GM19452 (cell line): ENCODE data around the gene BIN1.

Source experiments
- ATAC-seq: cut with Tn5 transposase; IDR thresholded peaks from one replicate; pipeline ENCODE4 v1.9.1; 2021; ENCODE audit not compliant: unreplicated experiment

BIN1 gene

GRCh38 chr2:127104881-127105655 lies 1.9 kb downstream of the BIN1 start:
- no peak for ATAC-seq

DNA sequence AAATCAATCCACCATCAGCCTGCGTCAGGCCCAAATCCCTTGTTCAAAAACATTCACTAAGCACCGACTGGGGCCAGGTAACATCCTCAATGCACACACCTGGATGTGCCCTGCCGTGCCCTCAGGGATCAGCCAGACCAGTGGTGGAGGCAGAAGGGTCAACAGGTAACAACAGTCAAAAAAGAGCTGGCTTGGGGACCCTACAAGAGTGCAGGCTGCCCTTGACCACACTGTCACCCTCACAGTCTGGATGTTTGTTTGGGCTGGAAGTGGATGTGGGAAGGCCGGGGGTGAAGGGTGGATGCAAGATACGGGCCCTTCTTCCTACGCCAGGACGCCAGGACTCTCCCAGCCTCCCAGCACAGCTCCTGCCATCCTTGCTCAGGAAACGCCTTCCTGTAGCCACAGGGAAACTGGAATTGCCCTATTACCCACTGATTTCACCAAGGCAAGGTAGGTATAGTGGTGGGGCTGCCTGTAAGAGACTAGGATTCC lies 2.7 kb downstream of the BIN1 start:
- ATAC-seq, result no peak

DNA sequence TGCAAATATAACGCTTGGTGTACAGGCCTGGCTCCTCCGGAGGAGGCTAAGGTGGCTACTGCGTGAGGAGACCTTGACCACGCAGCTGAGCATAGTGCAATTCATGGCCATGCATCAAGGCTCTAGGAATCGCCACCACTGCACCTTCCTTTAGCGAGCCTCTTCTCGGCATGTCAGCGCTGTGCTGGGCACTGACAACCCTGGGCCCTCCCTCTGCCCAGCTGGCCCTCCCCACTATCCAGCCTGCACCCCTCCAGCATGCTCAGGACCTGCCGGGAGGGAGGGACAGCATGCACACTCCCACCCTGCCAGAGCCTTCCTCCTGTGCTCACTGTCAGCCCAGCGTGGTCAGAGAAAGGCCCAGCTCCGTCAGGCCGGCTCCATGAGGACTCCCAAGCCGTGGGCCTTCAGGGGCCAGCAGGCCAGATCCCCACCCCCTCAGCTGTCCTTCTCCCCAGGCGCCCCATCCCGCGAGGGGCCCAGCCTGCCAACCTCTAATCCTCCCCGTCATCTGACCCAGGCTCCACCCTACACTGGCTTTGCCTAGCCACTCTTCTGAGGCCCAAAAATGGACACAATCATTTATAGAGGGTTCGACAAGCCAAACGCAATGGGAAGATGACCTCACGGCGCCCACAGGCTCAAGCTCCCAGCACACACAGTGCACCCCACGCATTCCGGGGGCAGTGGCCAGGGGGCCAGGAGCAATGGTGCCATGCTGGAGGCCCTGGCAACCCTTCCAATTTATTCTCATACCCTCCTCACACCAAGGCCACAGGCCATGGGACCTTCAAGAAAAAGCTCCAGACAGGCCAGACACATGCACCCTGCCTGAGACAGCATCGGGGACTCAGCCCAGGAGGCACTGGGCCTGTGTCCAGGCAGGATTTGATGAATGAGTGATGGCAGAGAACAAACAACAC lies 3.5 kb downstream of the BIN1 start:
- ATAC-seq, result no peak

- no peak for ATAC-seq
These were observed 4.3 kb downstream of the BIN1 start for GRCh38 chr2:127102521-127103242.

GRCh38 chr2:127101756-127102477 lies 5.0 kb downstream of the BIN1 start:
- ATAC-seq, result no peak

DNA sequence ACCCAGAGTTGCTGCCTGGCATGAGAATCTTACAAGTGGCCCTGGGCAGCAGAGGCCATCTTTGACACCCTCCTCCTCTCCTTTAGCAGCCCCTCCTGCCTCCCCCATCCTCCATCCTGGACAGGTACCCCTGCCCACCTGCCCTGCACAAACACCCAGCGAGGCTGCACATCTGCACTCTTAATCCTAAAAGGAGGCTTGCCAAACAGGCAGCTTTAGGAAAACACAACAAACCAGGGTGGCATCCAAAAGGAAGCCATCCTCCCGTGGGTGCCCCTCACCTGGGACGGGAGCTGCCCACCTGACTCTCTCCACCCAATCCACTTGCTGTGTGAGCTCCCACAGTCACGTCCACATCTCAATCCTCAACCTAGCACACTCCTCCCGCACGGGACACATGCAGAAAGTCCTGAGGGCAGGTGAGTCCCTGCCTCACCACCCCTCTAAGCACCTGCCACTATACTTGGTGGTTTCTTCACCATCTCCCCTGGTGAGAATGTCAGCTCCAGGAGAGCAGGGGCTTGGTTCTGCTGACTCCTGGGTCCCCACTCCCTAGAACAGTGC lies 5.8 kb downstream of the BIN1 start:
- no peak for ATAC-seq

- no peak for ATAC-seq
These were observed 6.5 kb downstream of the BIN1 start for GRCh38 chr2:127100251-127101047.

GRCh38 chr2:127098711-127099110 lies 8.2 kb downstream of the BIN1 start:
- ATAC-seq, result no peak

GRCh38 chr2:127097841-127098651 lies 8.9 kb downstream of the BIN1 start:
- no peak for ATAC-seq

DNA sequence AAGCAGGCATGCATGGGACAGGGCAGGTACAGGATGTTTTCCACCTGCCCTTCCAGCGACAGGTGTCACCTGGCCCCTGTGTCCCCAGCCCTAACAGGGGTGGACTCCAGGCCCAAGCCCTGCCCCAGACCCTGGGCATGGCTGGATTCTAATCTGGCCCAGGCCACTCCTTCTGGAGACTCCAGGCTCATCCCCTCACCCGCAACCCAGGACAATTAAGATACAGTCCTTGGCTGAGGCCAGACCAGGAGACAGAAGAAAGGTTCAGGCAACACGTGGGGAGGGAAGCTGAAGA lies 9.5 kb downstream of the BIN1 start:
- ATAC-seq, result no peak

DNA sequence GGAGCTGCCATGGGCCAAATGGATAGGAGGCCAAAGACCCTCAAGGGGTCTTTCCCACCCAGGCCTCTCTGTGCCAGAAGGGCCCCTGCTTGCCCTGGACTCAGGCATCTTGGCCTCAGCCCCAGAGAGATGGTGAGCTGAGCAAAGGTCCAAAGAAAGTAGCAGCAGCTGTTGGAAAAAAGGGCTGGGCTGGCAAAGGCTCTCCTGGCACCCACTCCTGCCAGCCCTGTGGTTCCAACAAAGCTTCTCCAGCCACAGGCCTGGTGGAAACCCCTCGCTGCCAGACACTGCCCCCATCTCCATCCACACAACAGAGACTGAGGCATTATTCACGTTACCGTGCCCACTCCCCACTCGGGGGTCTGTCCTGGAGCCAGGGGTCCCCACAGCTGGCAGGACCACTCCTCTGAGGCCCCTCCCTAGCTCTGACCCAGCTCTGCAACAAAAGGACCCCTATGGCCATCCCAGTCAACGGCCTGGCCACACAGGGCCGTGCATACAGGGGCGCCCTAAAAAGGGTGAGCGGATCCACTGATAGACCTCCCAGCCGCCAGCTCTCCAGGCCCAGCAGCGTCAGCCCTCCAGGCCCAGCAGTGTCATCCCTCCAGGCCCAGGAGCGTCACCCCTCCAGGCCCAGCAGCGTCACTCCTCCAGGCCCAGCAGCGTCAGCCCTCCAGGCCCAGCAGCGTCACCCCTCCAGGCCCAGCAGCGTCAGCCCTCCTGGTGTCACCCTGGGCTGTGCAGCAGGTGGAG lies 10.1 kb downstream of the BIN1 start:
- no peak for ATAC-seq

DNA sequence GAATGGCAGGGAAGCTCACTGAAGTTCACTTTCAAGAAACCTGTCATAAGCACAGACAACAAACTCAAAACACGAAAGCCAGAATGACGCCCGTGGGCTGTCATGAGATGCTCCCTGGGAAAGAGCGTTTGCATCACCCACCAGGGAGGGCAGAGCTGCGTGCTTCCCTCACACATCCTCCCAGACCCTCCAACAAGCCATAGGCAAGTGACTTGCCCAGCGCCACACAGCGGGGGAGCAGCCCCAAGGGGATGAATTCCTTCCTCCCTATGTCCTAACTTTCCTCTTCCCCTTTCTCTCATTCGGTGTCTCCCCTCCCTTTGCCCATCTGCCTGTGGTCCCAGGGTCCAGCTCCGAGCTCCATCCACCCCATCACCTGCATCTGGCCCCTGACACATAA lies 10.7 kb downstream of the BIN1 start:
- no peak for ATAC-seq

- ATAC-seq, result no peak
These were observed 11.2 kb downstream of the BIN1 start for GRCh38 chr2:127095784-127096183.

DNA sequence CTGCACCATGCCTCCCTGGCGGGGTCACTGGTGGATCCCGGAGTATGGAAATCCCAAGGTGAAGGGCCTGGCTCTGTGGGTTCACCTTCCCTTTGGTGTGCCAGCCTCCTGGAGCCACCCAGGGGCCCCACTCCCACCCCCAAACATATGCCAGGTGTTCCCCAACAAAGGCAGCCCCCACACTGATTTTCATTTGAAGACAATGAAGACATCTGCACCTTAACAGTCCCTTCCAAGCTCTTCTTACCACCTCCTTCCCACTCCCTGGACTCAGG lies 11.7 kb downstream of the BIN1 start:
- ATAC-seq, result no peak

DNA sequence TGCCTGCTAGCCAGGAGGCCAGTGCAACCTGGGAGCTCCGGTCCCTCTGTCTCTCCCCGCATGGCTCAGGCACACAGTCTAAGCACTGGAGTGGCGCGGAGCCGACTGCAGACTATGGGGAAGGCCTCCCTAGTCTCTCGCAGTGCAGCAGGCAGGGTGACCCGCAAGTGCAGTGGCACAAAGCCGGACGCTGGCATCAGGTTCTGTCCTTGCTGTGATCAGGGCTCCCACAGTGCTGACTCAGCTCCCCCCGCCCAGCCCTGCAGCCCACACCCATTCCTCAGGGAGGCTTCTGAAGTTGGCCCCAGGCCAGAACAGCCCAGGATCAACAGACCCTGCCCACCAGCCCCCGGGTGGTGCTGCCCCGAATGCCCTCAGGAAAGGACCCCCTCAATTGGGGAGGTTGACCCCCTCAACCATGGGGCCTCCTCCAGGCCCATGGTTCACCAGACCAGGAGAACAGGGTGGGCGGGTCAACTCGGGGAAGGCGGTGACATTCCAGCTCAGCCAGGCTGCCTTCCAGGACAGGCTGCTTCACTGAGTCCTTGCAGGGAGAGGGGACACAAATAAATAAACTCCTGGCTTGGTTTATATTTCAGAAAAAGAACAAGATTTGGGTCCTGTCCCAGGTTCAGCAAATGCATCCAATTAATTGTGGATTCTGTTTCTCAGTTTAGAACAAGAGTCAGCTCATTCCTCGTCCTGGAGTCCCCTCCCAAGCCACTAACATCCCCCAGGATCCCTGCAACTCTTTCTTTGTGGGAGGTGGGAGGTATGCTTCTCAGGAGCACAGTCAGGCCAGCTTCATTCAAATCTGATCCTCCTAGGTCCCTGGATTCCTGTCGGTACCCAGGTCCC lies 12.2 kb downstream of the BIN1 start:
- no peak for ATAC-seq

- no peak for ATAC-seq
These were observed 13.2 kb downstream of the BIN1 start for GRCh38 chr2:127093648-127094210.

DNA sequence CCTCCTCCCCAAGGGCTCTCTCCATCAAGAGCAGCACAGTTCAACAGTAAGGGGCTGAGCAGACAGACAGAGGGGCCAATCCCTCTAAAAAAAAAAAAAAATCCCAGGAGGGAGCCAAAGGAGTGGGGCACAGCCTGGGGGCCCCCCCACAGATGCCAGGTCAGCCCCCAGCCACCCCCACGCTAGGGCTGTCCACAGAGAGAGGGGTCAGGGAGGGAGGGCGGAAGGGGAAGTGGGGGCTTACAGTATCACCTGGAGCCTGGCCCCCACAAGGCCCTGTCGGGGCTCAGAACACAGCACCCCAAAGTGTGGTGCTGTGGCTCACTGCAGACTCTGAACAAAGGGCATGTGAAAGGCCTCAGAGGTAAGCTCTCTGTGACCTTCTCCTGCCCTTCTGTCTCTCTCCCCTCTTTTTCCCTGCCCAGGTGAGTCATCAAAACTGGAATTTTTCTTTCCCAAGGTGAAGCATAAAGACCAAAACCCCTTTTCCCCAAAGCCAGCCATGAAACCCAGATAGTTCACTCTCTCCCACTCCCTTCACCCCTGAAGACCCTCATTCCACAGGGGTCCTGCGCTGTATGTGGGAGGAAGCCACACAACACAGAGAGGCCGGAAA lies 13.9 kb downstream of the BIN1 start:
- no peak for ATAC-seq
